GM12801 (cell line): ENCODE measurements around the gene CGRRF1.

Experiments
- TF ChIP-seq, protein P1 (sequence below): IDR thresholded peaks from one replicate; pipeline ENCODE4 v1.5.1; 2011; ENCODE audit warnings: control low read depth; ENCODE audit not compliant: insufficient read length; ENCODE audit errors: extremely low read depth

CGRRF1 gene

DNA sequence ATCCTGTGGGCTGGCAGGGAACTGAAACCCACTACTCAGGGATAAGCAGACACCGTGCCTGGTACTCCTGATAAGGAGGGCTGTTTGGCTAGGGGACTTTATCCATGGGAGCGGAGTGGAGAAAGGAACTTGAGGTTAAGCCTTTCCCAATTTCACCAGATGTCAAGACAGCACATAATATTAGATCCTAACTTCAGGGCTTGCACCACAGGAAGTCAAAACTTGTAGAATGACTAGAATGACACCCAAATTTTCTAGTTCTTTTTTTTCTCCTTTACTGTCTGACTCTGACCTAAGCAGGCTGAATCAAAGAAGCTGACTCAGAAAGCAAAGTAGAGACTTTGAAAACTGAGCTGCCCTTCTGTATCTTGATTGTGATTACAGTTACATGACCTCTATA, 7.1 kb upstream of the CGRRF1 start:
- TF ChIP-seq, protein P1, sequence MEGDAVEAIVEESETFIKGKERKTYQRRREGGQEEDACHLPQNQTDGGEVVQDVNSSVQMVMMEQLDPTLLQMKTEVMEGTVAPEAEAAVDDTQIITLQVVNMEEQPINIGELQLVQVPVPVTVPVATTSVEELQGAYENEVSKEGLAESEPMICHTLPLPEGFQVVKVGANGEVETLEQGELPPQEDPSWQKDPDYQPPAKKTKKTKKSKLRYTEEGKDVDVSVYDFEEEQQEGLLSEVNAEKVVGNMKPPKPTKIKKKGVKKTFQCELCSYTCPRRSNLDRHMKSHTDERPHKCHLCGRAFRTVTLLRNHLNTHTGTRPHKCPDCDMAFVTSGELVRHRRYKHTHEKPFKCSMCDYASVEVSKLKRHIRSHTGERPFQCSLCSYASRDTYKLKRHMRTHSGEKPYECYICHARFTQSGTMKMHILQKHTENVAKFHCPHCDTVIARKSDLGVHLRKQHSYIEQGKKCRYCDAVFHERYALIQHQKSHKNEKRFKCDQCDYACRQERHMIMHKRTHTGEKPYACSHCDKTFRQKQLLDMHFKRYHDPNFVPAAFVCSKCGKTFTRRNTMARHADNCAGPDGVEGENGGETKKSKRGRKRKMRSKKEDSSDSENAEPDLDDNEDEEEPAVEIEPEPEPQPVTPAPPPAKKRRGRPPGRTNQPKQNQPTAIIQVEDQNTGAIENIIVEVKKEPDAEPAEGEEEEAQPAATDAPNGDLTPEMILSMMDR: no peak

DNA sequence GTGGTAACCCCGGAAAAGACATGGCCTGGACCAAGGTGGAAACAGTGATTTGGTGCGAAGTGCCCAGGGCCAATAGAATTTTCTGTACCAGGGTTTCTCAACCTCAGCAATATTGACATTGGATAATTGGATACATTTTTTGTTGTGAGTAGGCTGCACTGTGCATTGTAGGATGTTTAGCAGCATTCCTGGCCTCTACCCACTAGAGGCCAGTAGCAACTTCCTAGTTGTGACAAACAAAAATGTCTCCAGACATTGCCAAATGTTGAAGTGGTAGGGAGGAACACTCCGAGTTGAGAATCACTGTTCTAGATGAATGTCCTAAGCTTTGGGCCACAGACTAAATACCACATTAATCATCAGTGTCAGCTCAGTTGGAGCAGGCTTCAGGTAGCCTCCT, 6.2 kb upstream of the CGRRF1 start:
- TF ChIP-seq, protein P1: no peak

DNA sequence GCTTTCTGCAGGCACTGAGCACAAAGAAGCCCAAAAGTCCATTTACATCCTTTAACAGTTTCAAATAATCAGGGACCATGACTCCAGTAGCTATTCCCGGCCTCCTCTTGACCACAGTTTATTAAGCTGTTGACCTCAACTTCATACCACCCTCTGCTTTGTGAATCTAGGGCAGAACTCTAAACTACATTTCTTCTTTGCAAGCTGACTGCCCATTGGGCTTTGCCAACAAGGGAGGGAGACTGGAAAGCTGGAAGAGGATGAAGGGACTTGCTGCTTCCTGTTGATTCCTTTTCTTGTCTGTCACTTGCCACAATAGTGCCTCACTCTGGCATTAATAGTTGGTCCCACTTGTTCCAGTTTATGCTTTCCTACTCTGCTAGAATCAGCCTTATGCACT, 2.7 kb downstream of the CGRRF1 start:
- TF ChIP-seq, protein P1: no peak

DNA sequence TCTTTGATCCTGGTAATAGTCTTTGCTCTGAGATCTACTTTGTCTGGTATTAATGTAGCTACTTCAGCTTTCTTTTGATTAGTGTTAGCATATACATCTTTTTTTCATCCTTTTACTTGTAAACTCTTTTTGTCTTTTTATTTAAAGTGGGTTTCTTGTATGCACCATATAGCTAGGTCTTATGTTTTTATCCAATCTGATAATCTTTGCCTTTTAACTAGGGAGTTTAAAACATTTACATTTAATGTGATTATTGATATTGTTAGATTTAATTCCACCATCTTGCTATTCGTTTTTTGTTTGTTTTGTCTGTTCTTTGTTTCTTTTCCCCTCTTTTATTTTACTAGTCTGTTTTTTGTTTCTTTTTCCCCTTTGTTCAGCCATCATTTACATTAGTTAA, 6.0 kb downstream of the CGRRF1 start:
- TF ChIP-seq, protein P1: no peak

DNA sequence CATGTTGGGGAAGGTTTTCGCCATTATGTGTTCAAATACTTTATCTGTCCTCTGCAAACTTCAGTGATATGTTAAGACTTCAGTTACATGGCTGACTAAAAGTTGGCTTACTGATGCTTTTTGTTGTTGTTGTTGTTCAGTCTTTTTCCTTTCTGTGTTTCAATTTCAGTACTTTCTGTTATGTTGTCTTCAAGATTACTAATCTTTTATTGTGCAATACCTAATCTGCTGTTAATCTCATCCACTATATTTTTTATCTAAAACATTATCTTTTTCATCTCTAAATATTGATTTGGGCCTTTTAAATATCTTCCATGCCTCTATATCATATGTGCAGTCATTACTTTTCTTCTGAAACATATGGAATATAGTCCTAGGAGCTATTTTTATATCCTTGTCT, 7.0 kb downstream of the CGRRF1 start:
- TF ChIP-seq, protein P1: no peak

DNA sequence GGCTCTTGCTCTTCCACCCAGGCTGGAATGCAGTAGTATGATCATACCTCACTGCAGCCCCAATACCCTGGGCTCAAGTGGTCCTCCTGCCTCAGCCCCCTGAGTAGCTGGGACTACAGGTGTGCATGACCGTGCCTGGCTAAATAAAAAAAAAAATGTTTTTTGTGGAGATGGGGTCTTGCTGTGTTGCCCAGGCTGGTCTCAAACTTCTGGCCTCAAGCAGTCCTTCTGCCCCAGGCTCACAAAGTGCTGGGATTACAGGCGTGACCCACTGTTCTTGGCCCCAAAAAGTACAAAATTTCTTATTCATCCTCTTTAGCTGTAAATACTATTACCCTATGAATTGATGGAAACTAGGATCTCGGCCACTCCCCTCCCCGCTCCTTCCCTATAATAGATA, 14.7 kb downstream of the CGRRF1 start:
- TF ChIP-seq, protein P1: no peak

DNA sequence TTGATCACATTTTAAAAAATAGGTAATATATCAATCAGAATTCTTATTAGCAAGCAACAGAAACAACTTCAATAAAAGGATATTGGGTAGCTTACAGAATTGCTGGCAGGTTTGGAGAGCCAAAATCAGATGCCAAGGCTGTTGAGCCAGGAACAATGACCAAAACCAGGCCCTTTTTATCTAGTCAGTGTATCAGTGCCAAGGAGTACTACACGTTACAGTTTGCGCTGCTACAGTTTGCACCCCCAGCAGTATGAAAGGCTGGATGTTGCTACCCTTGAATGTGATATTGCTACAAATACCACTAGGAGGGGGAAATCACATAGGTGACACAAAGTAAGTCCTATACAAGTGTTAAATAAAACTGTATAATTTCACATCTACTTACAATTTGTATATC, 19.3 kb downstream of the CGRRF1 start:
- TF ChIP-seq, protein P1: no peak

DNA sequence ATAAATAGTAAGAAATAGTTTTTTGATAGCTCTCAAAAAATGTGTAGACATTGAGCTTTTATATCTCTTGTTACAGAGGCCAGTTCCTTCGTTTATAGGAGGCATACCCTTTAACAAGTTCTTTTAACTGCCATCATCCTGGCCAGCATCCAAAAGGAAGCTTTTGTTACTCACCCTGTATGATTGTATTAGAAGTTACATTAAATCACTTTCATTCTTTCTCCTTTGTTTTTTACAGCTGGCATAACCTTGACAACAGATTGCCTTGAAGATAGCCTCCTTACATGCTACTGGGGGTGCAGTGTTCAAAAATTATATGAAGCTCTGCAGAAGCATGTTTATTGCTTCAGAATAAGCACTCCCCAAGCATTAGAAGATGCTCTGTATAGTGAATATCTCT, 20.1 kb downstream of the CGRRF1 start:
- TF ChIP-seq, protein P1: no peak
